NCI-H1930 (cell line): ENCODE measurements around the gene ULK1.

Source experiments
- DNase-seq, 2 experiments: peaks; one replicate each; lab custom pipeline; 2025; lab: John Stamatoyannopoulos, UW

The ULK1 gene

GRCh38 chr12:131894313-131894860, at the start of gene ULK1:
Gene ULK1 (plus strand): TSS chr12:131894622. CDS start chr12:131895002, 380 bp downstream.
- peak; percentile 86 for DNase-seq

- no peak for DNase-seq
Measured at GRCh38 chr12:131844656-131845055, 49.8 kb upstream of the ULK1 start.

GRCh38 chr12:131845121-131845520, 49.3 kb upstream of the ULK1 start:
- no peak for DNase-seq

GRCh38 chr12:131847456-131847855, 47.0 kb upstream of the ULK1 start:
- no peak for DNase-seq

GRCh38 chr12:131848753-131849152, 45.7 kb upstream of the ULK1 start:
- no peak for DNase-seq

GRCh38 chr12:131849700-131850553, 44.5 kb upstream of the ULK1 start:
- DNase-seq = no peak

GRCh38 chr12:131850856-131851559, 43.4 kb upstream of the ULK1 start:
- DNase-seq = no peak

- DNase-seq = no peak
Measured at GRCh38 chr12:131851741-131852550, 42.5 kb upstream of the ULK1 start.

- no peak for DNase-seq
Measured at GRCh38 chr12:131852551-131853299, 41.7 kb upstream of the ULK1 start.

- no peak for DNase-seq
Measured at GRCh38 chr12:131853832-131854797, 40.3 kb upstream of the ULK1 start.

GRCh38 chr12:131854861-131855476, 39.5 kb upstream of the ULK1 start:
- DNase-seq = no peak

- DNase-seq = no peak
Measured at GRCh38 chr12:131855521-131856142, 38.8 kb upstream of the ULK1 start.

GRCh38 chr12:131856366-131857097, 37.9 kb upstream of the ULK1 start:
- DNase-seq = no peak

GRCh38 chr12:131857908-131858850, 36.2 kb upstream of the ULK1 start:
- no peak for DNase-seq

- DNase-seq = peak; percentile 23 to 55
Measured at GRCh38 chr12:131860472-131861260, 33.8 kb upstream of the ULK1 start.

GRCh38 chr12:131861261-131862083, 33.0 kb upstream of the ULK1 start:
- DNase-seq = no peak
